ENCODE data around the gene ANGPTL4. TPM values are rescaled to one million over a fixed set of nuclear protein-coding genes. Genes with fewer than 3 reads are reported as not detected.

ANGPTL4 gene
- total and polyA plus RNA-seq, 2 of the 13 experiments (the other 11 are each of a cell fraction or from before 2014, with no cell fraction given) = 0.80 to 21.7 TPM

- TF ChIP-seq, protein P1, sequence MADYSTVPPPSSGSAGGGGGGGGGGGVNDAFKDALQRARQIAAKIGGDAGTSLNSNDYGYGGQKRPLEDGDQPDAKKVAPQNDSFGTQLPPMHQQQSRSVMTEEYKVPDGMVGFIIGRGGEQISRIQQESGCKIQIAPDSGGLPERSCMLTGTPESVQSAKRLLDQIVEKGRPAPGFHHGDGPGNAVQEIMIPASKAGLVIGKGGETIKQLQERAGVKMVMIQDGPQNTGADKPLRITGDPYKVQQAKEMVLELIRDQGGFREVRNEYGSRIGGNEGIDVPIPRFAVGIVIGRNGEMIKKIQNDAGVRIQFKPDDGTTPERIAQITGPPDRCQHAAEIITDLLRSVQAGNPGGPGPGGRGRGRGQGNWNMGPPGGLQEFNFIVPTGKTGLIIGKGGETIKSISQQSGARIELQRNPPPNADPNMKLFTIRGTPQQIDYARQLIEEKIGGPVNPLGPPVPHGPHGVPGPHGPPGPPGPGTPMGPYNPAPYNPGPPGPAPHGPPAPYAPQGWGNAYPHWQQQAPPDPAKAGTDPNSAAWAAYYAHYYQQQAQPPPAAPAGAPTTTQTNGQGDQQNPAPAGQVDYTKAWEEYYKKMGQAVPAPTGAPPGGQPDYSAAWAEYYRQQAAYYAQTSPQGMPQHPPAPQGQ (CRISPR knock-in tag; IDR thresholded peaks at IDR 0.05; ENCODE audit: borderline replicate concordance) = no peak
- TF ChIP-seq MYPOP (CRISPR knock-in tag; IDR thresholded peaks at IDR 0.05) (no peak), SOX13 (IDR thresholded peaks at IDR 0.05) (no peak), SOX13 (CRISPR knock-in tag; conservative IDR thresholded peaks at IDR 0.05 in 1 of 2, IDR thresholded peaks at IDR 0.05 in 1 of 2) (peak in 1 of 2 experiments; percentile 53; a peak in 1 of 4 replicates), ZNF512B (CRISPR knock-in tag; IDR thresholded peaks at IDR 0.05; ENCODE audit: borderline replicate concordance) (no peak), TCF7L2 (IDR thresholded peaks at IDR 0.05; ENCODE audit: low read depth, low read length) (no peak), SKIL (CRISPR knock-in tag; IDR thresholded peaks at IDR 0.05; ENCODE audit: borderline replicate concordance) (no peak), SAP130 (CRISPR knock-in tag; IDR thresholded peaks at IDR 0.05; ENCODE audit: low read depth) (peak; percentile 71), ZNF431 (CRISPR knock-in tag; IDR thresholded peaks at IDR 0.05; ENCODE audit: borderline replicate concordance, low read depth) (peak; percentile 81; the same call in 1 of the 2 replicates), KDM1A (CRISPR knock-in tag; IDR thresholded peaks at IDR 0.05) (peak; percentile 95; the same call in 1 of the 2 replicates), ZNF879 (CRISPR knock-in tag; IDR thresholded peaks at IDR 0.05) (no peak), ESRRA (CRISPR knock-in tag; IDR thresholded peaks at IDR 0.05; ENCODE audit: low read depth) (peak; percentile 54; the same call in 1 of the 2 replicates), GABPB1 (CRISPR knock-in tag; IDR thresholded peaks at IDR 0.05) (peak; percentile 27; the same call in 1 of the 2 replicates), MNT (IDR thresholded peaks at IDR 0.05) (no peak), NFYB (CRISPR knock-in tag; IDR thresholded peaks at IDR 0.05) (no peak)
- TF ChIP-seq, protein P2, sequence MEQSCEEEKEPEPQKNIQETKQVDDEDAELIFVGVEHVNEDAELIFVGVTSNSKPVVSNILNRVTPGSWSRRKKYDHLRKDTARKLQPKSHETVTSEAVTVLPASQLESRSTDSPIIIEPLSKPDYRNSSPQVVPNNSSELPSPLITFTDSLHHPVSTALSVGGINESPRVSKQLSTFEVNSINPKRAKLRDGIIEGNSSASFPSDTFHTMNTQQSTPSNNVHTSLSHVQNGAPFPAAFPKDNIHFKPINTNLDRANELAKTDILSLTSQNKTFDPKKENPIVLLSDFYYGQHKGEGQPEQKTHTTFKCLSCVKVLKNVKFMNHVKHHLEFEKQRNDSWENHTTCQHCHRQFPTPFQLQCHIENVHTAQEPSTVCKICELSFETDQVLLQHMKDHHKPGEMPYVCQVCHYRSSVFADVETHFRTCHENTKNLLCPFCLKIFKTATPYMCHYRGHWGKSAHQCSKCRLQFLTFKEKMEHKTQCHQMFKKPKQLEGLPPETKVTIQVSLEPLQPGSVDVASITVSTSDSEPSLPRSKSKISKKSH (CRISPR knock-in tag; IDR thresholded peaks at IDR 0.05; ENCODE audit: borderline replicate concordance) = no peak
These were observed 57.8 kb downstream of the ANGPTL4 start (continued) for GRCh38 chr19:8421484-8422461.
